IMR-90 (cell line): ENCODE data around the gene CLSTN1. TPM values are rescaled to one million over a fixed set of nuclear protein-coding genes. Genes with fewer than 3 reads are reported as not detected.

ENCODE experiments used
- ATAC-seq: fragments of 200-7000 bp; cut with Tn5 transposase; 2 replicates; pipeline ENCODE4 v1.9.1; 2020; ENCODE audit warnings: low read depth, mild to moderate bottlenecking, moderate library complexity
- BruUV-seq: library from RNA; stranded (reverse); fragments of 400-500 nt; replicated peaks from 2 replicates; lab custom pipeline; 2021; lab: Mats Ljungman, UMichigan
- CTCF ChIA-PET: fragments of 300-600 bp; formaldehyde crosslinking; extraction: SDS; loops from one replicate; lab custom pipeline; 2021; ENCODE audit warnings: antibody characterized with exemption; lab: Yijun Ruan, JAX
- POLR2A ChIA-PET: fragments of 300-600 bp; sonication (Branson Sonifier 250); formaldehyde crosslinking; loops from one replicate; lab custom pipeline; 2022; ENCODE audit warnings: antibody characterized with exemption; ENCODE audit not compliant: unreplicated experiment; lab: Charles Lee
- DNase-seq: peaks from one replicate; pipeline ENCODE4 v3.0.0; 2013
- H2AFZ ChIP-seq: replicated peaks from 2 replicates; pipeline ENCODE3; 2013; ENCODE audit warnings: low read length, mild to moderate bottlenecking; ENCODE audit not compliant: poor library complexity
- H2AK5ac ChIP-seq: 2 replicates; pipeline ENCODE4 v1.6.1; 2013; ENCODE audit warnings: low read depth, low read length, inconsistent platforms
- H2AK9ac ChIP-seq: replicated peaks from 2 replicates; pipeline ENCODE3; 2013; ENCODE audit warnings: mild to moderate bottlenecking, low read depth, low read length, moderate library complexity; ENCODE audit not compliant: poor library complexity
- H2BK120ac ChIP-seq: 2 replicates; pipeline ENCODE4 v1.6.1; 2013; ENCODE audit warnings: low read depth, low read length, inconsistent platforms
- H2BK15ac ChIP-seq: 3 replicates; pipeline ENCODE4 v1.6.1; 2013; ENCODE audit warnings: low read depth, low read length, inconsistent platforms
- H2BK20ac ChIP-seq: 2 replicates; pipeline ENCODE4 v1.6.1; 2013; ENCODE audit warnings: low read depth, mild to moderate bottlenecking, inconsistent platforms, low read length, moderate library complexity
- H2BK5ac ChIP-seq: 2 replicates; pipeline ENCODE4 v1.6.1; 2013; ENCODE audit warnings: mild to moderate bottlenecking, low read depth, low read length, inconsistent platforms; ENCODE audit not compliant: poor library complexity, severe bottlenecking
- H3K14ac ChIP-seq: replicated peaks from 2 replicates; pipeline ENCODE4 v1.6.1; 2013; ENCODE audit warnings: low read depth, low read length, inconsistent platforms
- H3K18ac ChIP-seq: 2 replicates; pipeline ENCODE4 v1.6.1; 2013; ENCODE audit warnings: low read depth, low read length, control low read depth
- H3K23ac ChIP-seq: 2 replicates; pipeline ENCODE4 v1.6.1; 2013; ENCODE audit warnings: low read depth, low read length, inconsistent platforms
- H3K27ac ChIP-seq: 2 replicates; pipeline ENCODE4 v1.5.1; 2013; ENCODE audit warnings: mild to moderate bottlenecking, control low read depth, low read length; ENCODE audit not compliant: insufficient read depth
- H3K27me3 ChIP-seq: 2 replicates; pipeline ENCODE4 v1.6.1; 2013; ENCODE audit warnings: low read length; ENCODE audit not compliant: control insufficient read depth, insufficient read depth
- H3K36me3 ChIP-seq: 2 replicates; pipeline ENCODE4 v1.6.1; 2013; ENCODE audit warnings: low read length, mixed read lengths; ENCODE audit not compliant: control insufficient read depth, insufficient read depth
- H3K4ac ChIP-seq: 2 replicates; pipeline ENCODE4 v1.6.1; 2013; ENCODE audit warnings: low read depth, low read length, inconsistent platforms
- H3K4me1 ChIP-seq: 2 replicates; pipeline ENCODE4 v1.6.1; 2013; ENCODE audit warnings: low read length, mixed read lengths; ENCODE audit not compliant: control insufficient read depth, insufficient read depth
- H3K4me2 ChIP-seq: 2 replicates; pipeline ENCODE4 v1.6.1; 2013; ENCODE audit warnings: low read depth, mild to moderate bottlenecking, control low read depth, low read length, moderate library complexity
- H3K4me3 ChIP-seq: 2 replicates; pipeline ENCODE4 v1.5.1; 2013; ENCODE audit warnings: low read depth, mild to moderate bottlenecking, control low read depth, low read length, moderate library complexity; ENCODE audit not compliant: insufficient read depth
- H3K56ac ChIP-seq: 2 replicates; pipeline ENCODE4 v1.6.1; 2013; ENCODE audit warnings: low read length, inconsistent platforms; ENCODE audit not compliant: insufficient read depth; ENCODE audit errors: extremely low read depth
- H3K79me1 ChIP-seq, 2 experiments: 2 replicates each; pipeline ENCODE4 v1.6.1; 2013; ENCODE audit warnings: low read length in 2 of 2, inconsistent platforms in 1 of 2, low read depth in 1 of 2
- H3K9ac ChIP-seq: 2 replicates; pipeline ENCODE4 v1.6.1; 2013; ENCODE audit warnings: low read depth, low read length, control low read depth
- H3K9me1 ChIP-seq: 2 replicates; pipeline ENCODE4 v1.6.1; 2013; ENCODE audit warnings: low read length, inconsistent platforms; ENCODE audit not compliant: insufficient read depth
- H3K9me3 ChIP-seq: 2 replicates; pipeline ENCODE4 v1.6.1; 2013; ENCODE audit warnings: low read length; ENCODE audit not compliant: control insufficient read depth, insufficient read depth
- H4K20me1 ChIP-seq: 2 replicates; pipeline ENCODE4 v1.6.1; 2013; ENCODE audit warnings: low read length, inconsistent platforms; ENCODE audit not compliant: insufficient read depth
- H4K5ac ChIP-seq: 2 replicates; pipeline ENCODE4 v1.6.1; 2013; ENCODE audit warnings: mild to moderate bottlenecking, low read depth, low read length, control low read depth
- H4K8ac ChIP-seq, 2 experiments: 2 replicates each; pipeline ENCODE4 v1.6.1; 2013; ENCODE audit warnings: low read depth in 2 of 2, low read length in 2 of 2, control low read depth in 1 of 2, inconsistent platforms in 1 of 2
- H4K91ac ChIP-seq: 2 replicates; pipeline ENCODE4 v1.6.1; 2013; ENCODE audit warnings: low read depth, low read length, inconsistent platforms; ENCODE audit not compliant: insufficient read depth
- BHLHE40 ChIP-seq: fragments of 150-350 bp; IDR thresholded peaks from 2 replicates; pipeline ENCODE4 v1.6.1; 2016; ENCODE audit warnings: mild to moderate bottlenecking, low read depth, low read length
- CEBPB ChIP-seq: IDR thresholded peaks from 2 replicates; pipeline ENCODE4 v1.6.1; 2012; ENCODE audit warnings: low read depth, low read length, improper control_type of control experiment
- CHD1 ChIP-seq: IDR thresholded peaks from 2 replicates; pipeline ENCODE4 v1.6.1; 2012; ENCODE audit warnings: low read depth, low read length, improper control_type of control experiment
- CTCF ChIP-seq: conservative IDR thresholded peaks from 2 replicates; pipeline ENCODE4 v1.5.1; 2012; ENCODE audit warnings: mild to moderate bottlenecking, low read depth, low read length, improper control_type of control experiment
- ELK1 ChIP-seq: fragments of 150-350 bp; IDR thresholded peaks from 2 replicates; pipeline ENCODE4 v1.6.1; 2016; ENCODE audit warnings: low read depth, mild to moderate bottlenecking, low read length, moderate library complexity, borderline replicate concordance
- FOS ChIP-seq: fragments of 150-350 bp; IDR thresholded peaks from 2 replicates; pipeline ENCODE4 v1.6.1; 2016; ENCODE audit warnings: low read depth, low read length
- MAFK ChIP-seq: IDR thresholded peaks from 2 replicates; pipeline ENCODE4 v1.6.1; 2012; ENCODE audit warnings: low read depth, low read length, improper control_type of control experiment
- MAZ ChIP-seq: IDR thresholded peaks from 2 replicates; pipeline ENCODE4 v1.6.1; 2012; ENCODE audit warnings: low read depth, mild to moderate bottlenecking, low read length, improper control_type of control experiment, moderate library complexity, borderline replicate concordance
- MXI1 ChIP-seq: IDR thresholded peaks from 2 replicates; pipeline ENCODE4 v1.6.1; 2012; ENCODE audit warnings: low read depth, mild to moderate bottlenecking, low read length, moderate library complexity, borderline replicate concordance
- NFE2L2 ChIP-seq: fragments of 150-350 bp; IDR thresholded peaks from 2 replicates; pipeline ENCODE4 v1.6.1; 2016; ENCODE audit warnings: low read depth, mild to moderate bottlenecking, low read length
- POLR2A ChIP-seq: IDR thresholded peaks from 2 replicates; pipeline ENCODE4 v1.6.1; 2012; ENCODE audit warnings: mild to moderate bottlenecking, low read depth, low read length
- RAD21 ChIP-seq: IDR thresholded peaks from 2 replicates; pipeline ENCODE4 v1.6.1; 2012; ENCODE audit warnings: low read length, improper control_type of control experiment
- RCOR1 ChIP-seq: IDR thresholded peaks from 2 replicates; pipeline ENCODE4 v1.6.1; 2012; ENCODE audit warnings: mild to moderate bottlenecking, low read length, improper control_type of control experiment; ENCODE audit not compliant: insufficient replicate concordance
- RFX5 ChIP-seq: IDR thresholded peaks from 2 replicates; pipeline ENCODE4 v1.8.0; 2012; ENCODE audit warnings: low read depth, mild to moderate bottlenecking, low read length, moderate library complexity
- SMC3 ChIP-seq: fragments of 150-350 bp; IDR thresholded peaks from 2 replicates; pipeline ENCODE4 v1.6.1; 2016; ENCODE audit warnings: low read depth, mild to moderate bottlenecking, antibody characterized with exemption, low read length, moderate library complexity
- USF2 ChIP-seq: fragments of 150-350 bp; IDR thresholded peaks from 2 replicates; pipeline ENCODE4 v1.6.1; 2017; ENCODE audit warnings: mild to moderate bottlenecking, antibody characterized with exemption, low read length, low read depth
- WGBS, 2 experiments: methylation state at CpG; one replicate each; pipeline versions ENCODE4 v1.1.5 to v1.1.7; 2013; ENCODE audit warnings: missing lambda C conversion rate in 2 of 2; ENCODE audit not compliant: insufficient read length in 1 of 2; ENCODE audit errors: extremely low coverage in 2 of 2; 5-methylcytosine and 5-hydroxymethylcytosine counted together
- dilution Hi-C: fragments of 300-500 bp; cut with HindIII; formaldehyde crosslinking; loops from one replicate; pipeline ENCODE4 v1.14.3; 2018; ENCODE audit warnings: low sequenced_read_pairs; ENCODE audit not compliant: unreplicated experiment
- in situ Hi-C: fragments of 300-500 bp; cut with MboI; formaldehyde crosslinking; loops from 3 replicates; pipeline ENCODE4 v1.14.3; 2019; ENCODE audit warnings: low sequenced_read_pairs, inconsistent platforms, mixed read lengths
- intact Hi-C: fragments of 100-400 bp; cut with micrococcal nuclease; formaldehyde crosslinking; loops from 2 replicates; pipeline ENCODE4 v1.10.0; 2022
- polyA plus RNA-seq, 3 experiments: library from polyadenylated mRNA; depleted of rRNA; stranded (reverse); fragments of >200 nt; gene quantifications; 2 replicates each; pipeline ENCODE4 v1.2.3, GENCODE V29; 2012; ENCODE audit warnings: low replicate concordance in 1 of 3
- total RNA-seq: library from RNA; depleted of rRNA; stranded (reverse); fragments of >200 nt; gene quantifications from 2 replicates; pipeline ENCODE4 v1.2.3, GENCODE V29; 2012

The CLSTN1 gene
- total and polyA plus RNA-seq, 2 of the 4 experiments (the other 2 are of a cell fraction), result 30.1 to 72.2 TPM

GRCh38 chr1:9778905-9779304 is 44.9 kb downstream of the CLSTN1 start:
- ChIA-PET POLR2A (no interaction called here), CTCF (interaction anchor here (0.6 kb wide), 1 partner anchor 205 kb away, joined by 5 read pairs; no protein-coding TSS in a partner anchor)
- H4K5ac ChIP-seq, result no peak overlapping the region
- H2AFZ ChIP-seq, result no peak overlapping the region
- dilution Hi-C loops (no loop called here), intact Hi-C loops (no loop called here), in situ Hi-C loops (no loop called here)
- peaks cover 33 to 75% of the 10 kb centered on the region in 2 experiments for H3K79me1 ChIP-seq
- peaks cover 2% of the 10 kb centered on the region; the same call in 1 of the 2 replicates for H3K4me1 ChIP-seq
- no CpG with 5 or more reads among the region's 10 CpGs for WGBS, 2 experiments
- DNase-seq, result no peak
- H3K4me2 ChIP-seq, result no peak overlapping the region
- no peak for ATAC-seq
- no peaks in the 10 kb centered on the region for H3K27me3 ChIP-seq
- H2AK9ac ChIP-seq, result no peak overlapping the region
- no peak overlapping the region for H2BK15ac ChIP-seq
- H3K4me3 ChIP-seq, result no peak overlapping the region
- H3K9me3 ChIP-seq, result no peaks in the 10 kb centered on the region
- H2BK120ac ChIP-seq, result no peak overlapping the region
- H3K27ac ChIP-seq, result no peak overlapping the region
- H2BK5ac ChIP-seq, result no peak overlapping the region
- no peaks in the 10 kb centered on the region for H3K36me3 ChIP-seq
- H3K18ac ChIP-seq, result no peak overlapping the region
- H4K8ac ChIP-seq, result no peak overlapping the region
- H3K4ac ChIP-seq, result no peak overlapping the region
- peaks cover 6% of the 10 kb centered on the region; the same call in 1 of the 2 replicates for H3K9me1 ChIP-seq
- H3K23ac ChIP-seq, result no peak overlapping the region
- peaks cover 28% of the 10 kb centered on the region for H4K20me1 ChIP-seq
- H2BK20ac ChIP-seq, result no peak overlapping the region
- H4K91ac ChIP-seq, result no peak overlapping the region
- TF ChIP-seq BHLHE40 (no peak), RCOR1 (no peak), CHD1 (no peak), NFE2L2 (no peak), MAFK (no peak), USF2 (no peak), RAD21 (no peak), ELK1 (no peak), MXI1 (no peak), SMC3 (no peak), CTCF (no peak), RFX5 (no peak), MAZ (no peak), POLR2A (no peak), CEBPB (no peak), FOS (no peak)
- no peak overlapping the region for H2AK5ac ChIP-seq
- no peak overlapping the region for H3K9ac ChIP-seq
- BruUV-seq, result no TSS peak
- H3K56ac ChIP-seq, result no peak overlapping the region
- H3K14ac ChIP-seq, result no peak overlapping the region
